NB4 (cell line): ENCODE results near the gene IGFBP4.

Experiments
- CTCF ChIP-seq: IDR thresholded peaks from one replicate; pipeline ENCODE4 v1.5.1; 2012; ENCODE audit warnings: low read depth, low read length
- MAX ChIP-seq: IDR thresholded peaks from 2 replicates; pipeline ENCODE4 v1.6.1; 2011; ENCODE audit warnings: low read depth, low read length
- MYC ChIP-seq: IDR thresholded peaks from 2 replicates; pipeline ENCODE4 v1.6.1; 2011; ENCODE audit warnings: low read depth, low read length
- POLR2A ChIP-seq: IDR thresholded peaks from 2 replicates; pipeline ENCODE4 v1.6.1; 2011; ENCODE audit warnings: mild to moderate bottlenecking; ENCODE audit not compliant: insufficient read length; ENCODE audit errors: extremely low read depth

GRCh38 chr17:40496634-40497420 lies 53.6 kb downstream of the IGFBP4 start:
- TF ChIP-seq CTCF = no peak
- no peak for TF ChIP-seq POLR2A
- TF ChIP-seq MYC = no peak
- TF ChIP-seq MAX = no peak
